GM21360 (cell line): Measurements from ENCODE around the gene RAG1.
A peak's percentile ranks its signal among the peaks of the same experiment; 100 is the strongest.

ENCODE experiments used
- ATAC-seq: cut with Tn5 transposase; IDR thresholded peaks from one replicate; pipeline ENCODE4 v1.9.1; 2021; ENCODE audit warnings: mild to moderate bottlenecking, moderate library complexity; ENCODE audit not compliant: unreplicated experiment

Gene RAG1

GRCh38 chr11:36588099-36588498 is 20.3 kb downstream of the RAG1 start:
- no peak for ATAC-seq

GRCh38 chr11:36590513-36590912 is 22.7 kb downstream of the RAG1 start:
- no peak for ATAC-seq

- no peak for ATAC-seq
Measured at GRCh38 chr11:36591433-36591832, 23.6 kb downstream of the RAG1 start.

GRCh38 chr11:36594316-36594989 is 26.6 kb downstream of the RAG1 start, which contains the start of gene IFTAP:
Gene IFTAP, plus strand, starts transcription at chr11:36594502. Its CDS starts 15,602 bp downstream, at chr11:36610104.
- ATAC-seq: peak; percentile 83

- no peak for ATAC-seq
Measured at GRCh38 chr11:36596880-36597279, 29.1 kb downstream of the RAG1 start.

- no peak for ATAC-seq
Measured at GRCh38 chr11:36598051-36598450, 30.2 kb downstream of the RAG1 start, which contains the start of gene RAG2. Gene RAG2, minus strand, starts transcription at chr11:36598236. Its CDS starts 4,068 bp downstream, at chr11:36594168.

GRCh38 chr11:36600180-36600579 is 32.4 kb downstream of the RAG1 start:
- no peak for ATAC-seq

GRCh38 chr11:36601155-36601554 is 33.3 kb downstream of the RAG1 start:
- no peak for ATAC-seq

- no peak for ATAC-seq
Measured at GRCh38 chr11:36602135-36602534, 34.3 kb downstream of the RAG1 start.

GRCh38 chr11:36605221-36606216 is 37.7 kb downstream of the RAG1 start:
- ATAC-seq: peak; percentile 44

GRCh38 chr11:36608491-36609199 is 40.8 kb downstream of the RAG1 start:
- ATAC-seq: no peak

GRCh38 chr11:36609383-36609782 is 41.6 kb downstream of the RAG1 start:
- ATAC-seq: no peak

GRCh38 chr11:36615826-36616225 is 48.0 kb downstream of the RAG1 start:
- no peak for ATAC-seq

- no peak for ATAC-seq
Measured at GRCh38 chr11:36617543-36618362, 49.9 kb downstream of the RAG1 start.

GRCh38 chr11:36618363-36619047 is 50.7 kb downstream of the RAG1 start:
- ATAC-seq: no peak

GRCh38 chr11:36619502-36619901 is 51.7 kb downstream of the RAG1 start:
- peak; percentile 51 for ATAC-seq

GRCh38 chr11:36620246-36620645 is 52.4 kb downstream of the RAG1 start:
- no peak for ATAC-seq

GRCh38 chr11:36622431-36623136 is 54.8 kb downstream of the RAG1 start:
- ATAC-seq: peak; percentile 66

- ATAC-seq: no peak
Measured at GRCh38 chr11:36623494-36623893, 55.7 kb downstream of the RAG1 start.
